GM18520 (cell line): ENCODE data around the gene SLC20A1.
A peak's percentile ranks its signal among the peaks of the same experiment; 100 is the strongest.
"Not testable (repeated sequence)": the region's sequence is repeated elsewhere in the genome, so short reads cannot be mapped to it uniquely, and the experiment has no call there.

Experiments
- ATAC-seq: cut with Tn5 transposase; IDR thresholded peaks from one replicate; pipeline ENCODE4 v1.9.1; 2021; ENCODE audit not compliant: unreplicated experiment

SLC20A1 gene

GRCh38 chr2:112646102-112646719 is 472 bp downstream of the SLC20A1 start:
- ATAC-seq: peak; percentile 8

- no peak for ATAC-seq
Observed at GRCh38 chr2:112646791-112647689, 1.3 kb downstream of the SLC20A1 start.

- ATAC-seq: no peak
Observed at GRCh38 chr2:112648081-112648480, 2.3 kb downstream of the SLC20A1 start.

GRCh38 chr2:112656679-112657078 is 10.9 kb downstream of the SLC20A1 start:
- ATAC-seq: no peak

GRCh38 chr2:112658301-112658700 is 12.6 kb downstream of the SLC20A1 start:
- no peak for ATAC-seq

GRCh38 chr2:112658839-112659667 is 13.3 kb downstream of the SLC20A1 start:
- no peak for ATAC-seq

- ATAC-seq: no peak
Observed at GRCh38 chr2:112660138-112660537, 14.4 kb downstream of the SLC20A1 start.

- no peak for ATAC-seq
Observed at GRCh38 chr2:112661656-112662305, 16.0 kb downstream of the SLC20A1 start.

GRCh38 chr2:112662704-112663103 is 17.0 kb downstream of the SLC20A1 start:
- ATAC-seq: no peak

- ATAC-seq: no peak
Observed at GRCh38 chr2:112664689-112665088, 18.9 kb downstream of the SLC20A1 start.

GRCh38 chr2:112665113-112665780 is 19.5 kb downstream of the SLC20A1 start:
- ATAC-seq: no peak

- no peak for ATAC-seq
Observed at GRCh38 chr2:112666761-112667122, 21.0 kb downstream of the SLC20A1 start.

- not testable (repeated sequence) for ATAC-seq
Observed at GRCh38 chr2:112667540-112667939, 21.8 kb downstream of the SLC20A1 start.

- no peak for ATAC-seq
Observed at GRCh38 chr2:112669667-112670066, 23.9 kb downstream of the SLC20A1 start.

GRCh38 chr2:112670252-112671022 is 24.7 kb downstream of the SLC20A1 start:
- ATAC-seq: no peak

GRCh38 chr2:112671801-112672200 is 26.1 kb downstream of the SLC20A1 start:
- no peak for ATAC-seq

- ATAC-seq: no peak
Observed at GRCh38 chr2:112673008-112673407, 27.3 kb downstream of the SLC20A1 start.

GRCh38 chr2:112674229-112674628 is 28.5 kb downstream of the SLC20A1 start:
- ATAC-seq: no peak

GRCh38 chr2:112679484-112679883 is 33.7 kb downstream of the SLC20A1 start:
- no peak for ATAC-seq

- no peak for ATAC-seq
Observed at GRCh38 chr2:112680666-112681101, 34.9 kb downstream of the SLC20A1 start.
